H9 (cell line): ENCODE results near the gene CD4. TPM values are rescaled to one million over a fixed set of nuclear protein-coding genes. Genes with fewer than 3 reads are reported as not detected.
A peak's percentile ranks its signal among the peaks of the same experiment; 100 is the strongest.

Experiments
- DNase-seq: peaks from one replicate; pipeline ENCODE4 v3.0.0-alpha.2; 2017
- H2AFZ ChIP-seq: one replicate; pipeline ENCODE4 v1.6.1; 2013; ENCODE audit warnings: mild to moderate bottlenecking, low read length, control low read depth, moderate library complexity
- H2AK5ac ChIP-seq: 2 replicates; pipeline ENCODE4 v1.6.1; 2013; ENCODE audit warnings: low read length, control low read depth, mixed read lengths; ENCODE audit not compliant: insufficient read length
- H2BK120ac ChIP-seq: one replicate; pipeline ENCODE4 v1.6.1; 2013; ENCODE audit warnings: low read depth, mild to moderate bottlenecking, low read length, control low read depth, inconsistent platforms; ENCODE audit not compliant: poor library complexity, severe bottlenecking
- H2BK12ac ChIP-seq: 2 replicates; pipeline ENCODE4 v1.6.1; 2013; ENCODE audit warnings: low read length, control low read depth, mixed read lengths, low read depth; ENCODE audit not compliant: insufficient read length
- H2BK15ac ChIP-seq: 2 replicates; pipeline ENCODE4 v1.6.1; 2013; ENCODE audit warnings: low read depth, low read length, control low read depth
- H2BK20ac ChIP-seq: one replicate; pipeline ENCODE4 v1.6.1; 2013; ENCODE audit warnings: low read depth, mild to moderate bottlenecking, low read length, control low read depth, inconsistent platforms; ENCODE audit not compliant: poor library complexity, severe bottlenecking
- H2BK5ac ChIP-seq: 2 replicates; pipeline ENCODE4 v1.6.1; 2013; ENCODE audit warnings: low read length, control low read depth, mixed read lengths; ENCODE audit not compliant: insufficient read length
- H3K14ac ChIP-seq: 2 replicates; pipeline ENCODE4 v1.6.1; 2013; ENCODE audit warnings: low read length, control low read depth; ENCODE audit not compliant: insufficient read depth
- H3K18ac ChIP-seq: 2 replicates; pipeline ENCODE4 v1.6.1; 2013; ENCODE audit warnings: low read depth, mild to moderate bottlenecking, mixed read lengths, low read length, control low read depth; ENCODE audit not compliant: insufficient read length
- H3K23ac ChIP-seq: 2 replicates; pipeline ENCODE4 v1.6.1; 2013; ENCODE audit warnings: low read length, control low read depth, mixed read lengths, low read depth; ENCODE audit not compliant: insufficient read length
- H3K23me2 ChIP-seq: 2 replicates; pipeline ENCODE4 v1.6.1; 2013; ENCODE audit warnings: low read depth, mild to moderate bottlenecking, mixed read lengths, low read length, control low read depth; ENCODE audit not compliant: insufficient read length, poor library complexity, severe bottlenecking
- H3K27ac ChIP-seq: 2 replicates; pipeline ENCODE4 v1.5.1; 2013; ENCODE audit warnings: low read length, control low read depth, mixed read lengths, low read depth; ENCODE audit not compliant: insufficient read length
- H3K27me3 ChIP-seq: 2 replicates; pipeline ENCODE4 v1.6.1; 2013; ENCODE audit warnings: low read length, control low read depth, inconsistent platforms; ENCODE audit not compliant: insufficient read depth
- H3K4ac ChIP-seq: 2 replicates; pipeline ENCODE4 v1.6.1; 2013; ENCODE audit warnings: low read depth, mild to moderate bottlenecking, control low read depth, inconsistent platforms, low read length, moderate library complexity
- H3K4me1 ChIP-seq: 2 replicates; pipeline ENCODE4 v1.6.1; 2013; ENCODE audit warnings: low read length, control low read depth, inconsistent platforms; ENCODE audit not compliant: insufficient read depth
- H3K4me2 ChIP-seq: 2 replicates; pipeline ENCODE4 v1.6.1; 2013; ENCODE audit warnings: low read length, control low read depth, mixed read lengths; ENCODE audit not compliant: insufficient read length, insufficient read depth
- H3K56ac ChIP-seq: 2 replicates; pipeline ENCODE4 v1.6.1; 2013; ENCODE audit warnings: low read depth, mild to moderate bottlenecking, mixed read lengths, low read length, control low read depth; ENCODE audit not compliant: insufficient read length
- H3K79me1 ChIP-seq: 2 replicates; pipeline ENCODE4 v1.6.1; 2013; ENCODE audit warnings: low read depth, mild to moderate bottlenecking, moderate library complexity, low read length, control low read depth, inconsistent platforms; ENCODE audit not compliant: insufficient read depth, poor library complexity, severe bottlenecking
- H3K79me2 ChIP-seq: 2 replicates; pipeline ENCODE4 v1.6.1; 2013; ENCODE audit warnings: low read length, control low read depth, inconsistent platforms; ENCODE audit not compliant: insufficient read depth
- H3K9ac ChIP-seq: 2 replicates; pipeline ENCODE4 v1.6.1; 2013; ENCODE audit warnings: low read length, control low read depth, mixed read lengths; ENCODE audit not compliant: insufficient read length; ENCODE audit errors: extremely low read depth
- H3K9me3 ChIP-seq: one replicate; pipeline ENCODE4 v1.6.1; 2013; ENCODE audit warnings: low read depth, low read length, inconsistent platforms; ENCODE audit not compliant: control insufficient read depth
- H3T11ph ChIP-seq: one replicate; pipeline ENCODE4 v1.6.1; 2013; ENCODE audit warnings: mild to moderate bottlenecking, low read length, control low read depth, inconsistent platforms
- H4K20me1 ChIP-seq: one replicate; pipeline ENCODE4 v1.6.1; 2013; ENCODE audit not compliant: control insufficient read depth, insufficient read length, insufficient read depth
- H4K5ac ChIP-seq: 2 replicates; pipeline ENCODE4 v1.6.1; 2013; ENCODE audit warnings: low read depth, mild to moderate bottlenecking, mixed read lengths, low read length, control low read depth; ENCODE audit not compliant: insufficient read length
- H4K8ac ChIP-seq: replicated peaks from 2 replicates; pipeline ENCODE4 v1.6.1; 2013; ENCODE audit warnings: low read length, control low read depth, mixed read lengths, low read depth; ENCODE audit not compliant: insufficient read length
- H4K91ac ChIP-seq: 2 replicates; pipeline ENCODE4 v1.6.1; 2013; ENCODE audit warnings: low read depth, mild to moderate bottlenecking, moderate library complexity, mixed read lengths, low read length, control low read depth; ENCODE audit not compliant: insufficient read length
- H3K27ac Mint-ChIP-seq, 3 experiments: 2 replicates in 2 of 3; 3 replicates in 1 of 3; pipeline ENCODE4 v1.8.0; 2020 to 2021; ENCODE audit warnings: mixed read lengths in 3 of 3, mild to moderate bottlenecking in 1 of 3, moderate library complexity in 1 of 3
- H3K27me3 Mint-ChIP-seq: 2 replicates; pipeline ENCODE4 v1.8.0; 2021; ENCODE audit warnings: low read depth, mild to moderate bottlenecking, moderate library complexity, mixed read lengths
- H3K36me3 Mint-ChIP-seq, 3 experiments: 2 replicates in 2 of 3; 3 replicates in 1 of 3; pipeline ENCODE4 v1.8.0; 2020 to 2021; ENCODE audit warnings: low read depth in 3 of 3, mixed read lengths in 3 of 3; ENCODE audit not compliant: insufficient read depth in 1 of 3
- H3K4me1 Mint-ChIP-seq, 2 experiments: 2 replicates each; pipeline ENCODE4 v1.8.0; 2020; ENCODE audit warnings: mixed read lengths in 2 of 2
- H3K4me3 Mint-ChIP-seq, 2 experiments: 2 replicates in 1 of 2; 3 replicates in 1 of 2; pipeline ENCODE4 v1.8.0; 2020 to 2021; ENCODE audit warnings: mild to moderate bottlenecking in 2 of 2, mixed read lengths in 2 of 2, moderate library complexity in 1 of 2
- H3K9me3 Mint-ChIP-seq, 2 experiments: 2 replicates in 1 of 2; 3 replicates in 1 of 2; pipeline ENCODE4 v1.8.0; 2020; ENCODE audit warnings: mild to moderate bottlenecking in 2 of 2, mixed read lengths in 2 of 2, moderate library complexity in 1 of 2
- CTCF ChIP-seq: fragments of 200-600 bp; sonication (generic); conservative IDR thresholded peaks from 3 replicates; pipeline ENCODE4 v1.8.0; 2021; ENCODE audit warnings: antibody characterized with exemption, mild to moderate bottlenecking
- WGBS: extraction: QIAGEN DNeasy Blood & Tissue Kit; methylation state at CpG from one replicate; pipeline ENCODE4 v1.1.7; 2013; ENCODE audit warnings: missing lambda C conversion rate, low lambda C conversion rate, mixed read lengths; ENCODE audit not compliant: insufficient read length; ENCODE audit errors: extremely low coverage; 5-methylcytosine and 5-hydroxymethylcytosine counted together
- total RNA-seq: library from RNA; stranded (reverse); gene quantifications from 2 replicates; pipeline ENCODE4 v1.2.1, GENCODE V29; 2021

The CD4 gene
- total RNA-seq, 1 experiment from 2014 or later = 1.1 TPM

- Histone ChIP-seq H4K20me1 (peaks cover 5% of the 10 kb centered on the region), H2AK5ac (no peak overlapping the region), H2BK5ac (no peak overlapping the region), H4K5ac (no peak overlapping the region), H3K18ac (peak overlapping the region; percentile 74), H2AFZ (no peak overlapping the region), H2BK12ac (no peak overlapping the region), H4K91ac (no peak overlapping the region), H3K9ac (peak overlapping the region; percentile 72), H3K79me2 (peaks cover 2% of the 10 kb centered on the region; the same call in 1 of the 2 replicates), H3K4ac (no peak overlapping the region), H3K9me3 (no peaks in the 10 kb centered on the region), H3K79me1 (no peaks in the 10 kb centered on the region), H2BK20ac (no peak overlapping the region), H3K4me2 (peak overlapping the region; percentile 80), H3K27me3 (no peaks in the 10 kb centered on the region), H2BK120ac (no peak overlapping the region), H4K8ac (no peak overlapping the region), H3K23me2 (peaks cover 14% of the 10 kb centered on the region), H3T11ph (no peak overlapping the region), H3K4me1 (peaks cover 3% of the 10 kb centered on the region; the same call in 1 of the 2 replicates), H3K23ac (no peak overlapping the region), H3K14ac (peak overlapping the region; percentile 82), H3K27ac (no peak overlapping the region), H3K56ac (no peak overlapping the region), H2BK15ac (no peak overlapping the region)
- no CpG with 5 or more reads among the region's 71 CpGs for WGBS
- H3K4me1 Mint-ChIP-seq = peaks cover 29 to 43% of the 10 kb centered on the region in 2 experiments
- TF ChIP-seq CTCF = no peak
- peak; percentile 80 for DNase-seq
- H3K27me3 Mint-ChIP-seq = peaks cover 16% of the 10 kb centered on the region
- peaks cover 32 to 44% (median 44%) of the 10 kb centered on the region in 3 experiments for H3K36me3 Mint-ChIP-seq
- H3K4me3 Mint-ChIP-seq = peak overlapping the region; percentile 97 to 99
- H3K27ac Mint-ChIP-seq = peak overlapping the region; percentile 83 to 97 (median 97)
- no peaks in the 10 kb centered on the region for H3K9me3 Mint-ChIP-seq
These were observed 39.6 kb downstream of the CD4 start for GRCh38 chr12:6828781-6829535.
